Measurements from ENCODE around the gene VRTN.

VRTN gene

DNA sequence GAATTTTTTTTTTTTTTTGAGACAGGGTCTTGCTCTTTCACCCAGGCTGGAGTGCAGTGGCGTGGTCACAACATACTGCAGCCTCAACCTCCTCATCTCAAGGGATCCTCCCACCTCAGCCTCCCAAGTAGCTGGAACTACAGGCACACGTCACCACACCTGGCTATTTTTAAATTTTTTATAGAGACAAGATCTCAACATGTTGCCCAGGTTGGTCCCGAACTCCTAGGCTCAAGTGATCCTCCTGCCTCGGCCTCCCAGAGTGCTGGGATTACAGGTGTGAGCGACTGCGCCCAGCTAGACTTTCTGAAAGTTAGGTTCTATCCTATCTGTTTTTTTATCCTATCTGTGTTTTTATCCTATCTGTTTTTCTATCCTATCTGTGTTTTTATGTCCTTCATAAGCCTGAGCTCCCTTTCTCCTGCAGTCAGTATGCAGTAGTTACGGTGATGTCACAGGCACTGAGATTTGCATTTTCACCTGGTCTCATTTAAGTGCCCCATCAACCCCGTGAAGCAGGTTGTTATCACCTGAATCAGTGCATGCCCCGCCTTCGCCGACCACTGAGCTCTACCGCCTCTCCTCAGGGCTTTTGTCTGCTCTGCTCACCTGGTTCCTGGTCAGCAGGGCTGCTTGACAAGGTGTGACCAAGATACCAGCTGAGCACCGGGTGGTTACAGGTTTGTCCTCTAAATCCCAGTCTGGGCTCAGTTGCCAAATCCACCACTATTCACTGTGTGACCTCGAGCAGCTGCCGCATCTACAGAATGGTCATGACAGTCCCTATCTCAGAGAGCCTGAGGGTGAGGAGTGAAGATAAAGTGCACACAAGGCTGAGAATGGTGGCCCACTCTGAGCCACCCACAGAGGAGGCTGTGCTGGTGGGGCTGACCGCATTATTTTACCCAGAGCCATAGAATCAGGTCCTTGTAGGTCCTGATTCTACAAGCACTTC is 44.6 kb downstream of the VRTN start:
- DNase-seq (ENCODE audit: low spot score) = no peak

DNA sequence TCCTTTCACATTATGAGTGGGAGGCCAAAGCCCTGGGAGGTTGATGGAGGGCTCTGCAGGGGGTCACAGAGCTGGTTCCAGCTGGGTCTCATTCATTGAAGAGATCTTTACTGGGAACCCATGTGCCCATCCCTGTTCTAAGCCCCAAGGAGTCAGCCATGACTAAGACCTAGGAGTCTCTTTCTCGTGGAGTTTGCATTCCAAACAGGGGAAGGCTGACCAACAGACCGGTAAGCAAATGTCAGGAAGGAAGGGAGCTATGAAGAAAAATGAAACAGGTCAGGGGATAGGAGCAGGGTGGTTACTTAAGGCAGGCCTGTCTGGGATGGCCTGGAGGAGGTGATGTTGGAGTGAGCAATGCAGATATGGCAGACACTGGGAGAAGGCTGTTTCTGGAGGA is 46.3 kb downstream of the VRTN start:
- DNase-seq (ENCODE audit: low spot score) = no peak

DNA sequence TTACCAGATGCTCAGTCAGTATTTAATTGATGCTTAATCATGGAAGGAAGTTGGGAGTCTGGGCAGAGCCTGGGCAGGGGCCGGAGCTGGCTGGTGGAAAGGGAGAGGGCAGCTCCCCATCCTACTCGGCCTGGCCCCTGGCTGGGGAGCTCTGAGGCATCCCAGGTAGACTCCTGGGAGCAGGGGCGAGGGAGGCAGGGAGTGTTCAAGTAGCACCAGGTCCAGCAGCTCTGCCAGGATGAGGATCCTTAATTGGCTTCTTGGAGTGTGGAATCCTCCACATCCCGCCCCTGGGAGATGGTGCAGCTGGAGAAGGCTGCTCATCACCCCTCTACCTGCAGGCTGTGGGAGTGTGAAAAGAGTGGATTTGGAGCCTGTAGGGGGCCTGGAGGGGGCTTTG is 46.8 kb downstream of the VRTN start:
- DNase-seq (ENCODE audit: low spot score) = no peak

DNA sequence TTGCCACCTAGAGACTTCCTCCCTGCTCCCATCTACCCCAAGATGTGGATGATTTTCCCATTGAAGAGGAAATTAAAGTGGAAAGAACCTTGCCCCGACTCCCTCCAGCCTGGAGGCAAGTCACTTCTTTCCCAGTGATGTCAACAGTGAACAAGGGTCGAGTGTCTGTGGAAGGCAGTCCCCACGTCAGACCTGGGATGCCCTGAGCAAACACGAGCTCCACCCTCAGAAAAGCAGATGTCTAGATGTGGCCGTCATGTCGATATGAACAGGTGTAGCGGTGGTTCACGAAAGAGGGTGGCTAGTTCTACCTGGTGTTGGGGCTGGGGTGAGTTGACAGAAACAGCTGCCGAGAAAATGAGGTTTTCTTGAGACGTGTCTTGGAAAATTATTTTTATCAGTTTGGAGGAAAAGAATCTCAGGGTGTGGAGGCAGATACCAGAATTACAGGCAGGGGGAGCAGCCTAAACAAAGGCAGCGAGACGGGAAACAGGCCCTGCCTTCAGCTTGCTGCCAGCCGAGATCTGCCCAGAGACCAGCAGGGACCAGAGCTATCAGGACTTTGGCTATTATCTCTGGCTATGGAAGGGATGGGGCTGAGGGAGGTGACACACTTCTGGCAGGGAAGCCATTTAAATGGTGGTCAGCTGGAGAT is 51.9 kb downstream of the VRTN start:
- DNase-seq (ENCODE audit: low spot score) = no peak

DNA sequence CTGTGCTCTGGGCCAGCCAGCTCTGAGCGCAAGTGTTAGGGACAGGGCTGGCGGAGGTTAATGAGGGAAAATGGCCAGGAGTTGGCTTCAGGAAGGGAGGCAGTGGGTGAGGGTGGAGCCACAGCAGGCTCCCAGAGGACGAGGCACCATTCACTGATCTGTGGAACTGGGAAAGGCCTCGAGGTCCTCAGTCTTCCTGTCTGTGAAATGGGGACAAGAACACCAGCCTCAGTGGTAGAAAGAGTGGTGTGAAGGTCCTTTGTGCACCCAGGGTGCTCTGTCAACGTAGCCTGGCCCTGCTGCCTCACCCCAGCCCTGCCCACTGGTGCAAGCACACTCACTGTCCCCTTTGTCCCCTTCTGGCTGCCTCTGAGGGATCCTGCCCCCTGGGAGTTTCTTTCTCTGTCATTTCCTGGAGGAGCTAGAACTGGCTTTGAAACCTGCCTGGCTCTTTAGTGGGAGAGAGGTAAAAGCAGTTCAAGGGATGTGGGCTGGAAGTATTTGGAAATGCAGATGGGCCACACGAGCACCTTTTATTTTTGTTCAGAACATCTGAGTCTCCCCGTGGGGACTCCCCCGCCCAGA is 52.7 kb downstream of the VRTN start:
- no peak for DNase-seq (ENCODE audit: low spot score)

DNA sequence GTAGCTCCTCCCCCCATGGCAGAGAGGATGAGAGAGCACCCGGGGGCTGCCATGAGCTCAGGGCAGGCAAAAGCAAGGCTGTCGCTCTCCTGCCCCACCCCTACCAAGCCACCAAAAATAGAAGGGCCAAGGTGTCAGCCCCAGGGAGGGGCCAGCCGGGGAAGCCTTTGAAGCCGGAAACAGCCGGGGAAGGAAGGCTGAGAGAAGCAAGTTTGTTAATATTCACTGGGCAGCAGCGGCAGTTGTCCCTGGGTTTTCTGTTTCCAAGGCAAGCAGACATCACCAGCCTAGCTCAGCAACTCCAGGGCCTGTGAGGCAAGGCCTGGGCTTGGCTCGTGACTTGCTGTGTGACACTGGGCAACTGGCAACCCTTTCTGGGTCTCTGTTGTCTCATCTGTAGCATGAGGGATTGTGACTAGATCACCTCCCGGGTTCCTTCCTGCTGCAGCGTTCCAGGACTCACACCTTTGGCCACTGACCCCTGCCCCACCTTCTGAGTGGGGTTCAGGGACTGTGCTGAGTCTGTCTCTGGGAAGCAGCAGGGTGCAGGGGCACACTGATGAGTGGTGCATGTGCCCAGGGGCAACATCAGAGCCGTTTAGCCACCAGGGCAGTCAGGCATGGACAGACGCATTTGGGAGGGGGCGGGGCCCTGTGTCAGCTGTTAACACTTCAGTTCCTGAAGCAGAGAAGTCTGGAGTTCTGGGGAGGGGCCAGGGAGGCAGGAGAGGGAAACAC is 53.4 kb downstream of the VRTN start:
- peak; percentile 71 for DNase-seq (ENCODE audit: low spot score)

DNA sequence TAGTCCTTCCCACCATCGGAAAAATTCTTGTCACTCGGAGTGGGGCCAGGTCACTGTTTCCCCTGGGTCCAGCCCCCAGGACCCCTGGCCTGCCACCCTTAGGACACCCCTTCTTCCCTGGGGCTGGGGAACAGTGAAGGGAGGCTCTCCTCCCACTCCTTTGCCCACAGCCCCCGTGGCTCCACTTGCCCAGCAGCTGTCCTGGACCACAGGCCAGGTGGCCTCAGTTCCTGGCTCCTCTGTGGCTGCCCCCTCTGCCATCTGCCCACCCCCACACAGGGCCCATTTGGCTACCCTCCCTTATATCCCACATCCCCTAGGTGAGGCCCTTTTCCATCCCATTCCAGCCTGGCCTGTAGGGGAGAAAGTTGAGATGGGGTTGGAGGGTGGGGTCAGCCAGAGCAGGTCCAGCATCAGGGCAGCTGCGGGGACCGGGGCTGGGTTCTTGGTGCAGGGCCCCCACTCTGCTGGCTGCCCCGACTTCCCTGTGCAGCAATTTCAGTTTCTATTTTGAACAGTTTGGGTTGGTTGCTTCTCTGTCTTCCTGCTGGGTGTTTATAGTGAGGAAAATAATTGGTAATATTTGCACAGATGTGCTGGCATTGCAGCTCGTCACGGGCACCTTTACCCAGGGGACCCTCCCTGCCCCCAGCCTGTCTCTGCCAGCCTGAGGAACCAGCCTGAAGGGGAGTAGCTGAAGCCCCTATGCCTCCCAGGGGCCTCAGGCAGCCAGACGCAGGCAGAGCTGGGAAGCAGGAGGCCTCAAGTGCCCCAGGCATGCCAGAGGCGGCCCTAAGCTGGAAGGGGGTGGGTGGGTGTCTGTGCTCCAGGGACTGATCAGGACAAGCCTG is 54.4 kb downstream of the VRTN start:
- no peak for DNase-seq (ENCODE audit: low spot score)

DNA sequence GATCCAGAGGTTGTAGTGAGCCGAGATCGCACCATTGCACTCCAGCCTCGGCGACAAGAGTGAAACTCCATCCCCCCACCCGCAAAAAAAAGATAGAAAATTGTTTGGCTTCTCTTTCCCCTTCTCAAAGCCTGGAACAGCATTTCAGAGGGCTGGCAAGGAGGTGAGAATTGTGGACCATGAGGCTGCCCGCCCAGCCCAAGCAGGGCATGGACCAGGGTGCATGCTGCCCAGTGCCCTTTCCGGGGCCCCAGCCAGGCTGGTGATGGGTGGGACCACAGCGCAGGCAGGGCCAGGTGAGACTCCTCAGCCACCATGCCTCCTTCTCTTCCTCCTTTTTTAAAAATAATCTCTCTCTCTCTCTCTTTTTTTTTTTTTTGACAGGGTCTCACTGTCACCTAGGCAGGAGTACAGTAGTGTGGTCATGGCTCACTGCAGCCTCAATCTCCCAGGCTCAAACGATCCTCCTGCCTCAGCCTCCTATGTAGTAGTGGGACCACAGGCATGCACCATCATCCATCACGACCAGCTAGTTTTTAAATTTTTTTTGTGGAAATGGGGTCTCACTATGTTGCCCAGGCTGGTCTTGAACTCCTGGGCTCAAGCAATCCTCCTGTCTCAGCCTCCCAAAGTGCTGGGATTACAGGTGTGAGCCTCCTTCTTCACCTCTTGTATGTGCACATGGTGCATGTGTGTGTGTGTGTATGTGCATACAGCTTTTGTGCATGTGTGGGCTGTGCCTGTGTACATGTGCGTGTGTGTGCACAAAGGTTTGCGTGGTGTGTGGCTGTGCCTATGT is 55.5 kb downstream of the VRTN start:
- DNase-seq (ENCODE audit: low spot score) = no peak

DNA sequence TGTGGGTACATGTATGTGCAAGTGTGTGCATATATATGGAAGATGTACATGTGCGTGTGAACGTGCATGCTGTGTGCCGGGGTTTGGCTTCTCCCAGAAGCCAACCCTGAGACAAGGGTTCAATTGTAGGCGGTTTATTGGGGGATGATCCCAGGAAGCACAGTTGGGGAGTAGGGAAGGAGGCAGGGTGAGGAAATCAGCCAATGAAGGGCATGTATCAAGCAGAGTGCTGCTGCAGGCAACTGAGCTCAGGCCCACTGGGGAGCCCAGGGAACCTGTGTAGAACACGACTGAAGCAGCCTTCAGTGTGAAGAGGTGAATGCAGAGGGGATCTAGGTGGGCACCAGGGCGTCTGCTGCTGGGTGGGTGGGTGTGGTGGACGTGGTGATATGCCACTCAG is 56.2 kb downstream of the VRTN start:
- DNase-seq (ENCODE audit: low spot score) = no peak

DNA sequence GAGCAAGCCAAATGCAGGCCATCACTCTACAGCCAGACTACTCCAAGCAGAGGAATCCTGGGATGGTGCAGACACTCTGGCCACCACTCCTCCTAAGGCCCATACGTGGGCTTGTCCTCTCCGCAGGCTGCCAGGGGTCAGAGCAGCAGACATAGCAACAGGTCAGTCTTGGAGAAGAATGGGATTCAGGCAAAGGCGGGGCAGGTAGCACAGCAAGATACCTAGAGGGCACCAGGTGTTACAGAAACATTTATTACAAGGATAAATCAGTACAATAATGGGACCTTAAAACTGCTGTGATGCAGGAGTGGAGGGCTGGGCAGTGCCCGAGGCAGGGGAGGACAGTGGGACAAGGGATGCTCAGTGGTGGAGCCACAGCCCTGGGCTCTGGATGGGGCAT is 57.4 kb downstream of the VRTN start:
- DNase-seq (ENCODE audit: low spot score) = no peak

DNA sequence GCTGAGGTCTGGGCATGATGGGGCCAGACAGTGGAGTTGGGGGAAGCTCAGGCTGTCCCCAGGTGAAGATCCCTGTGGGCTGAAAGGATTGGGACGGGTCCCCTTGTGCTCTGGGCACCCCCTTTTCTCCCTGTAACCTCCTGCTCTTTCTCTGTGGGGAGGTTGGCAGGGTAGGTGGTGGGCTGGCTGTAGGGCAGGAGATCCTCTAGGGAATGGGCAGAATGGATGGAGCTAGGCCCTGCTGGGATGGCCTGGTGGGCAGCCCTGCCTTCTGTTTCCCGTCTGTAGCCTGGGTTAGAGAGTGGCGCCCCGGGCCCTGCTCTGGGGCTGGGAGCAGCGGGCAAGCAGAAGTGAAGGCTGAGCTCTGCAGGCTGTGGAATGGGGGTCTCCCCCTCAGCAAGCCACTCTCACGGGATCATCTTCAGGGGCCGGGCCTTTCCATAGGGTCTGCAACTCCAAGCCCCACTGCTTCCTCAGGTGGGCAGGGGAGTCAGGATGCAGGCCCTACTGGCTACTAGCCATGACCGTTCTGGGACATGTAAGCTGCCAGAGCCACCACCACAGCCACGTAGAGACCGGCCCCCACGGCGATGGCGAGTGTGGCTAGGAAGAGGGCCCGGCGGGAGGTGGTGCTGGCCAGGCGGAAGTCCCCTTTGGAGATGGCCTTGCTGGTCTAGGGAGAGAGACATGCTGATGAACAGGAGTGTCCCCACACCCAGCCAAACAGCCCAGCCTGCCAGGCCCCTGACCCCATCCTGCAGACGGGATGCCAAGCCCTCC is 58.9 kb downstream of the VRTN start:
- no peak for DNase-seq (ENCODE audit: low spot score)

DNA sequence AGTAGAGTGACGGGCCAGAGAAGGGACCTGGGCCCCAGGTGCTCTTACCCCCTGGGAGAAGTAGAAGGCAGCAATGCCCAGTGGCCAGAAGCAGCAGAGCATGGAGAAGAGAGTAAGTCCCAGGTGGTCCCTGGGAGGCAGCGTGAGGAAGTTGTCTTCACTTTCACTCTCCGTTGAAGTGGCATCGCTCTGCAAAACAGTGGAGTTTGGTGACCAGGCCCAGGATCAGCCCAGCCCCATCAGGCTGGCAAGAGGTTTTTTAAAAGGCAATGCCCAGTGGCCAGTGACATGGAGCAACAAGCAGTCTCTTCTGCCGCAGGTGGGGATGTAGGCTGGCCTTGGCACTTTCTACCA is 59.5 kb downstream of the VRTN start:
- DNase-seq (ENCODE audit: low spot score) = no peak

DNA sequence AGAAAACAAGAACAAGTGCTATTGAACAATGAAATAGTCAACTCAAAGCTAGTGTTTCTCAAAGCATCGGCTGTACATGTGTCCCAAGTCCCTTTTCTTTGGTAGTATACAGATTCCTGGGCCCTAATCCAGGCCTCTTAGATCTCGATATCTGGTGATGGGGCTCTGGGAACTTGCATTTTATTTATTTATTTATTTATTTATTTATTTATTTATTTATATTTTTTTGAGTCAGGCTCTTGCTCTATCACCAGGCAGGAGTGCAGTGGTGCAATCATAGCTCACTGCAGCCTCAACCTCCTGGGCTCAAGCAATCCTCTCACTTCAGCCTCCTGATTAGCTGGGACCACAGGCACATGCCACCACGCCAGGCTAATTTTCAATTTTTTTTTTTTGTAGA is 60.6 kb downstream of the VRTN start:
- no peak for DNase-seq (ENCODE audit: low spot score)

DNA sequence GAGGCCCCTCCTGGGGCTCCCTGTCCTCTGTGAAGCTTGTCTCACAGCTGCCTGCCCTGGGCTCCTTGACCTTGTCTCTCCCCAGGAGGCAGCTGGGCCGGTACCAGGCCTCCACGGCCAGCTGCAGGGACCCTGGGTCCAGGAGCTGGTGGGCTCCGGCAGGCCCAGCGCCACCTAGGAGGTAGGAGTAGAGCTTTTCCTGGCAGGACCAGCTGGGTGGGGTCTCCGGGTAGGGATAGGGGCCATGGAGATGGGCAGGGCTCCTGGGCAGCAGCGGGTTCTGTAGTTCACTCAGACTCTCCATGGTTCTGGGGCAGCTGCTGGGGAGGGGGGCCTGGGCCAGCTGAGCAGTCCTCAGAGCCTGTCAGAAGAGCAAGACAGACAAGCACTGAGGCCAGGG is 61.2 kb downstream of the VRTN start:
- DNase-seq (ENCODE audit: low spot score) = no peak

Data from CD4-positive, alpha-beta T cell treated with Interleukin-2 at 100 ng/mL for 4 hours (primary cell).